Kidney tubule cell (primary cell): ENCODE measurements around the gene ATP6V1F.

Experiments used
- DNase-seq: peaks from one replicate; pipeline ENCODE4 v3.0.0-alpha.2; 2018; ENCODE audit warnings: low spot score

The ATP6V1F gene

GRCh38 chr7:128862571-128863432 is at the start of gene ATP6V1F:
Gene ATP6V1F (plus strand): TSS chr7:128862856. CDS start chr7:128862905, 49 bp downstream.
- DNase-seq = peak; percentile 98

- DNase-seq = no peak
Observed at GRCh38 chr7:128814499-128814898, 48.2 kb upstream of the ATP6V1F start.

- no peak for DNase-seq
Observed at GRCh38 chr7:128815289-128815942, 47.2 kb upstream of the ATP6V1F start.

- DNase-seq = no peak
Observed at GRCh38 chr7:128818694-128819093, 44.0 kb upstream of the ATP6V1F start.

- no peak for DNase-seq
Observed at GRCh38 chr7:128821724-128822123, 40.9 kb upstream of the ATP6V1F start.

- no peak for DNase-seq
Observed at GRCh38 chr7:128826512-128826911, 36.1 kb upstream of the ATP6V1F start.

GRCh38 chr7:128826916-128827247 is 35.8 kb upstream of the ATP6V1F start:
- DNase-seq = no peak

- peak; percentile 63 for DNase-seq
Observed at GRCh38 chr7:128827248-128827958, 35.3 kb upstream of the ATP6V1F start.

GRCh38 chr7:128827971-128828711 is 34.5 kb upstream of the ATP6V1F start:
- peak; percentile 30 for DNase-seq

- DNase-seq = peak; percentile 85
Observed at GRCh38 chr7:128829391-128830166, 33.1 kb upstream of the ATP6V1F start.

- DNase-seq = peak; percentile 50
Observed at GRCh38 chr7:128830231-128831177, 32.2 kb upstream of the ATP6V1F start, which contains the start of gene FLNC. Gene FLNC (plus strand): TSS chr7:128830406. CDS start chr7:128830638, 232 bp downstream.

- DNase-seq = peak; percentile 26
Observed at GRCh38 chr7:128831178-128831993, 31.3 kb upstream of the ATP6V1F start.

- no peak for DNase-seq
Observed at GRCh38 chr7:128831994-128832879, 30.4 kb upstream of the ATP6V1F start.

- no peak for DNase-seq
Observed at GRCh38 chr7:128832880-128833147, 29.8 kb upstream of the ATP6V1F start.

GRCh38 chr7:128833148-128833945 is 29.3 kb upstream of the ATP6V1F start:
- DNase-seq = peak; percentile 42

- DNase-seq = no peak
Observed at GRCh38 chr7:128833946-128834325, 28.7 kb upstream of the ATP6V1F start.

GRCh38 chr7:128835231-128835751 is 27.4 kb upstream of the ATP6V1F start:
- DNase-seq = no peak
